Measurements from ENCODE around the gene CHRNA3. TPM values are rescaled to one million over a fixed set of nuclear protein-coding genes. Genes with fewer than 3 reads are reported as not detected.

Gene CHRNA3
- total RNA-seq, 2 donors from 2014 or later = 0.23 to 0.97 TPM

- Histone ChIP-seq H3K4me3 (no peak overlapping the region), H3K36me3 (no peaks in the 10 kb centered on the region), H3K27me3 (replicated peaks; ENCODE audit: insufficient read depth) (no peaks in the 10 kb centered on the region), H3K9me3 (no peaks in the 10 kb centered on the region), H3K27ac (no peak overlapping the region), H3K4me1 (replicated peaks) (no peaks in the 10 kb centered on the region)
- intact Hi-C loops (cut with DNase I) = no loop called here
- TF ChIP-seq POLR2AphosphoS5 (IDR thresholded peaks at IDR 0.05) = no peak
- no peak for TF ChIP-seq POLR2A (IDR thresholded peaks at IDR 0.05)
- TF ChIP-seq CTCF (IDR thresholded peaks at IDR 0.05) = no peak
- no peak for DNase-seq (ENCODE audit: low spot score)
- 87% methylated on average over 4 of the region's 4 CpGs for WGBS
Measured at GRCh38 chr15:78654272-78654671, 33.5 kb upstream of the CHRNA3 start.

- Histone ChIP-seq H3K27ac (no peak overlapping the region), H3K4me1 (replicated peaks) (no peaks in the 10 kb centered on the region), H3K27me3 (replicated peaks; ENCODE audit: insufficient read depth) (no peaks in the 10 kb centered on the region), H3K4me3 (no peak overlapping the region), H3K9me3 (no peaks in the 10 kb centered on the region), H3K36me3 (no peaks in the 10 kb centered on the region)
- WGBS = 90% methylated on average over 1 of the region's 1 CpG
- intact Hi-C loops (cut with DNase I) = no loop called here
- DNase-seq (ENCODE audit: low spot score) = no peak
- TF ChIP-seq POLR2A (IDR thresholded peaks at IDR 0.05) (no peak), CTCF (IDR thresholded peaks at IDR 0.05) (no peak), POLR2AphosphoS5 (IDR thresholded peaks at IDR 0.05) (no peak)
Measured at GRCh38 chr15:78651930-78652615, 31.3 kb upstream of the CHRNA3 start.

GRCh38 chr15:78651007-78651406 is 30.2 kb upstream of the CHRNA3 start:
- no peaks in the 10 kb centered on the region for H3K9me3 ChIP-seq
- no peak for DNase-seq (ENCODE audit: low spot score)
- no peak overlapping the region for H3K27ac ChIP-seq
- H3K4me3 ChIP-seq = no peak overlapping the region
- intact Hi-C loops (cut with DNase I) = no loop called here
- H3K27me3 ChIP-seq (replicated peaks; ENCODE audit: insufficient read depth) = no peaks in the 10 kb centered on the region
- no peaks in the 10 kb centered on the region for H3K36me3 ChIP-seq
- WGBS = 71% methylated on average over 3 of the region's 3 CpGs
- TF ChIP-seq POLR2A (IDR thresholded peaks at IDR 0.05) = no peak
- H3K4me1 ChIP-seq (replicated peaks) = no peaks in the 10 kb centered on the region

GRCh38 chr15:78650022-78650421 is 29.2 kb upstream of the CHRNA3 start:
- 80% methylated on average over 4 of the region's 4 CpGs for WGBS
- Histone ChIP-seq H3K4me3 (no peak overlapping the region), H3K36me3 (no peaks in the 10 kb centered on the region), H3K27me3 (replicated peaks; ENCODE audit: insufficient read depth) (no peaks in the 10 kb centered on the region), H3K27ac (no peak overlapping the region), H3K9me3 (no peaks in the 10 kb centered on the region), H3K4me1 (replicated peaks) (no peaks in the 10 kb centered on the region)
- TF ChIP-seq CTCF (IDR thresholded peaks at IDR 0.05) = no peak
- TF ChIP-seq POLR2AphosphoS5 (IDR thresholded peaks at IDR 0.05) = no peak
- no peak for TF ChIP-seq POLR2A (IDR thresholded peaks at IDR 0.05)
- no peak for DNase-seq (ENCODE audit: low spot score)
- intact Hi-C loops (cut with DNase I) = no loop called here

GRCh38 chr15:78645009-78645408 is 24.2 kb upstream of the CHRNA3 start:
- intact Hi-C loops (cut with DNase I) = no loop called here
- WGBS = 97% methylated on average over 4 of the region's 4 CpGs
- DNase-seq (ENCODE audit: low spot score) = no peak

More at GRCh38 chr15:78645009-78645408, 24.2 kb upstream of the CHRNA3 start:
- no peak overlapping the region for H3K27ac ChIP-seq
- TF ChIP-seq CTCF (IDR thresholded peaks at IDR 0.05) = no peak
- TF ChIP-seq POLR2AphosphoS5 (IDR thresholded peaks at IDR 0.05) = no peak
- no peak for TF ChIP-seq POLR2A (IDR thresholded peaks at IDR 0.05)
- no peaks in the 10 kb centered on the region for H3K9me3 ChIP-seq
- no peak overlapping the region for H3K4me3 ChIP-seq
- H3K36me3 ChIP-seq = no peaks in the 10 kb centered on the region
- no peaks in the 10 kb centered on the region for H3K27me3 ChIP-seq (replicated peaks; ENCODE audit: insufficient read depth)
- no peaks in the 10 kb centered on the region for H3K4me1 ChIP-seq (replicated peaks)

All from prostate gland (tissue), 2 donors.